ENCODE measurements around the gene SLC26A2. TPM values are rescaled to one million over a fixed set of nuclear protein-coding genes. Genes with fewer than 3 reads are reported as not detected.

SLC26A2 gene
- total and polyA plus RNA-seq, 5 donors: 2.2 to 10.4 (median 6.1) TPM

GRCh38 chr5:149996205-149996890, 35.8 kb downstream of the SLC26A2 start:
- no peak for DNase-seq
- Histone ChIP-seq H3K4me1 (ENCODE audit: control insufficient read depth, insufficient read depth, low read length) (peaks cover 5% of the 10 kb centered on the region), H3K4me3 (ENCODE audit: low read length) (no peak overlapping the region), H3K9me3 (ENCODE audit: control insufficient read depth, low read length) (no peaks in the 10 kb centered on the region), H3K27me3 (ENCODE audit: control insufficient read depth, insufficient read depth) (no peaks in the 10 kb centered on the region), H3K27ac (ENCODE audit: low read length) (no peak overlapping the region)
- WGBS: 86% methylated on average over 6 of the region's 6 CpGs
- no peak for ATAC-seq
- intact Hi-C loops (cut with DNase I): no loop called here

- WGBS: 98% methylated on average over 3 of the region's 3 CpGs
- H3K4me1 ChIP-seq (ENCODE audit: control insufficient read depth, insufficient read depth, low read length): peaks cover 7% of the 10 kb centered on the region
- ATAC-seq (no peak), DNase-seq (no peak)
- intact Hi-C loops (cut with DNase I): no loop called here
- no peak overlapping the region for H3K27ac ChIP-seq (ENCODE audit: low read length)
- H3K4me3 ChIP-seq (ENCODE audit: low read length): no peak overlapping the region
- no peaks in the 10 kb centered on the region for H3K9me3 ChIP-seq (ENCODE audit: control insufficient read depth, low read length)
- no peaks in the 10 kb centered on the region for H3K27me3 ChIP-seq (ENCODE audit: control insufficient read depth, insufficient read depth)
These were observed 37.7 kb downstream of the SLC26A2 start for GRCh38 chr5:149998281-149998680.

- Histone ChIP-seq H3K4me1 (ENCODE audit: control insufficient read depth, insufficient read depth, low read length) (peaks cover 7% of the 10 kb centered on the region), H3K9me3 (ENCODE audit: control insufficient read depth, low read length) (no peaks in the 10 kb centered on the region), H3K27ac (ENCODE audit: low read length) (no peak overlapping the region), H3K27me3 (ENCODE audit: control insufficient read depth, insufficient read depth) (no peaks in the 10 kb centered on the region), H3K4me3 (ENCODE audit: low read length) (peak overlapping the region; percentile 88)
- ATAC-seq (no peak), DNase-seq (no peak)
- WGBS: 76% methylated on average over 3 of the region's 3 CpGs
- intact Hi-C loops (cut with DNase I): no loop called here
These were observed 38.8 kb downstream of the SLC26A2 start for GRCh38 chr5:149999359-149999758.

- Histone ChIP-seq H3K4me3 (ENCODE audit: low read length) (peak overlapping the region; percentile 88), H3K9me3 (ENCODE audit: control insufficient read depth, low read length) (no peaks in the 10 kb centered on the region), H3K27ac (ENCODE audit: low read length) (peak overlapping the region; percentile 85), H3K4me1 (ENCODE audit: control insufficient read depth, insufficient read depth, low read length) (peaks cover 7% of the 10 kb centered on the region), H3K27me3 (ENCODE audit: control insufficient read depth, insufficient read depth) (no peaks in the 10 kb centered on the region)
- 21% methylated on average over 7 of the region's 7 CpGs for WGBS
- intact Hi-C loops (cut with DNase I): no loop called here
- ATAC-seq (no peak), DNase-seq (no peak)
These were observed 39.3 kb downstream of the SLC26A2 start for GRCh38 chr5:149999866-150000255.

- ATAC-seq (peak; percentile 96 to 98), DNase-seq (peak; percentile 95 to 97 (median 96))
- H3K4me1 ChIP-seq (ENCODE audit: control insufficient read depth, insufficient read depth, low read length): peaks cover 7% of the 10 kb centered on the region
- peak within 1 kb of the TSS; percentile 88 for H3K4me3 ChIP-seq (ENCODE audit: low read length)
- H3K27me3 ChIP-seq (ENCODE audit: control insufficient read depth, insufficient read depth): no peaks in the 10 kb centered on the region
- intact Hi-C loops (cut with DNase I): no loop called here
- H3K9me3 ChIP-seq (ENCODE audit: control insufficient read depth, low read length): no peaks in the 10 kb centered on the region
- under 1% methylated on average over 72 of the region's 72 CpGs for WGBS
- H3K27ac ChIP-seq (ENCODE audit: low read length): peak within 1 kb of the TSS; percentile 85
These were observed 39.9 kb downstream of the SLC26A2 start, which contains the start of the genes HMGXB3 and TIGD6 for GRCh38 chr5:150000256-150000989. Gene HMGXB3 (plus strand): TSS chr5:150000739. CDS start chr5:150004853, 4,114 bp downstream. Gene TIGD6 (minus strand): TSS chr5:150000654. CDS start chr5:149996348, 4,306 bp downstream.

- ATAC-seq (peak; percentile 49 to 59), DNase-seq (peak; percentile 40 to 81 (median 76))
- intact Hi-C loops (cut with DNase I): no loop called here
- WGBS: under 1% methylated on average over 44 of the region's 44 CpGs
- Histone ChIP-seq H3K27ac (ENCODE audit: low read length) (peak overlapping the region; percentile 85), H3K4me3 (ENCODE audit: low read length) (peak overlapping the region; percentile 88), H3K27me3 (ENCODE audit: control insufficient read depth, insufficient read depth) (no peaks in the 10 kb centered on the region), H3K4me1 (ENCODE audit: control insufficient read depth, insufficient read depth, low read length) (peaks cover 7% of the 10 kb centered on the region), H3K9me3 (ENCODE audit: control insufficient read depth, low read length) (no peaks in the 10 kb centered on the region)
These were observed 40.6 kb downstream of the SLC26A2 start for GRCh38 chr5:150000990-150001659.

- no peaks in the 10 kb centered on the region for H3K9me3 ChIP-seq (ENCODE audit: control insufficient read depth, low read length)
- peak overlapping the region; percentile 15 for H3K27ac ChIP-seq (ENCODE audit: low read length)
- H3K4me3 ChIP-seq (ENCODE audit: low read length): peak overlapping the region; percentile 88
- intact Hi-C loops (cut with DNase I): no loop called here
- WGBS: 14% methylated on average over 8 of the region's 8 CpGs
- peaks cover 7% of the 10 kb centered on the region for H3K4me1 ChIP-seq (ENCODE audit: control insufficient read depth, insufficient read depth, low read length)
- ATAC-seq: peak; percentile 59 to 69
- H3K27me3 ChIP-seq (ENCODE audit: control insufficient read depth, insufficient read depth): no peaks in the 10 kb centered on the region
- DNase-seq: peak in 2 of 3 donors; percentile 39 to 60
These were observed 41.3 kb downstream of the SLC26A2 start for GRCh38 chr5:150001660-150002486.

GRCh38 chr5:150006318-150006717, 45.8 kb downstream of the SLC26A2 start:
- Histone ChIP-seq H3K27ac (ENCODE audit: low read length) (no peak overlapping the region), H3K4me1 (ENCODE audit: control insufficient read depth, insufficient read depth, low read length) (peaks cover 2% of the 10 kb centered on the region), H3K4me3 (ENCODE audit: low read length) (no peak overlapping the region), H3K9me3 (ENCODE audit: control insufficient read depth, low read length) (no peaks in the 10 kb centered on the region), H3K27me3 (ENCODE audit: control insufficient read depth, insufficient read depth) (no peaks in the 10 kb centered on the region)
- ATAC-seq (no peak), DNase-seq (no peak)
- 88% methylated on average over 4 of the region's 4 CpGs for WGBS
- intact Hi-C loops (cut with DNase I): no loop called here

GRCh38 chr5:150007050-150007449, 46.5 kb downstream of the SLC26A2 start:
- intact Hi-C loops (cut with DNase I): no loop called here
- Histone ChIP-seq H3K4me3 (ENCODE audit: low read length) (no peak overlapping the region), H3K4me1 (ENCODE audit: control insufficient read depth, insufficient read depth, low read length) (no peaks in the 10 kb centered on the region), H3K27me3 (ENCODE audit: control insufficient read depth, insufficient read depth) (no peaks in the 10 kb centered on the region), H3K9me3 (ENCODE audit: control insufficient read depth, low read length) (no peaks in the 10 kb centered on the region), H3K27ac (ENCODE audit: low read length) (no peak overlapping the region)
- ATAC-seq (no peak), DNase-seq (no peak)

- Histone ChIP-seq H3K4me3 (ENCODE audit: low read length) (no peak overlapping the region), H3K27me3 (ENCODE audit: control insufficient read depth, insufficient read depth) (no peaks in the 10 kb centered on the region), H3K27ac (ENCODE audit: low read length) (peak overlapping the region; percentile 39), H3K9me3 (ENCODE audit: control insufficient read depth, low read length) (no peaks in the 10 kb centered on the region), H3K4me1 (ENCODE audit: control insufficient read depth, insufficient read depth, low read length) (no peaks in the 10 kb centered on the region)
- 62% methylated on average over 6 of the region's 6 CpGs for WGBS
- peak; percentile 44 to 57 for ATAC-seq
- intact Hi-C loops (cut with DNase I): no loop called here
- DNase-seq: no peak
These were observed 49.3 kb downstream of the SLC26A2 start for GRCh38 chr5:150009671-150010387.

Data from right cardiac atrium (tissue), 5 donors.